Measurements from ENCODE around the gene NCK1. TPM values are rescaled to one million over a fixed set of nuclear protein-coding genes. Genes with fewer than 3 reads are reported as not detected.
"Not testable (repeated sequence)": the region's sequence is repeated elsewhere in the genome, so short reads cannot be mapped to it uniquely, and the experiment has no call there.

The NCK1 gene
- total and polyA plus RNA-seq, 5 donors = 14.0 to 38.9 (median 25.9) TPM

DNA sequence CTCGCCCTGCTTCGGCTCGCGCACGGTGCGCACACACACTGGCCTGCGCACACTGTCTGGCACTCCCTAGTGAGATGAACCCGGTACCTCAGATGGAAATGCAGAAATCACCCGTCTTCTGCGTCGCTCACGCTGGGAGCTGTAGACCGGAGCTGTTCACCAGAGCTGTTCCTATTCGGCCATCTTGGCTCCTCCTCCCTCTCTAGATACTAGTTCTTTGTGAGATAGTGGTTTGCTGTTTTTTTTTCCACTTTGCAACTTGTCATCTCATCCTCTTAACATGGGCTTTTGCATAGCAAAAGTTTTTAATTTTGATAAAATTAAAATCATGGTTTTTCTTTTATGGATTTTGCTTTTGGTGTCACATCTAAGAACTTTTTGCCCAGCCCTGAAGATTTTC, 107.5 kb downstream of the NCK1 start:
- H3K27ac ChIP-seq (ENCODE audit: low read length); intact Hi-C loops (cut with DNase I); H3K9me3 ChIP-seq (ENCODE audit: control insufficient read depth, low read length); DNase-seq; H3K4me3 ChIP-seq (ENCODE audit: low read length); ATAC-seq; H3K27me3 ChIP-seq (ENCODE audit: control insufficient read depth, insufficient read depth); H3K4me1 ChIP-seq (ENCODE audit: control insufficient read depth, insufficient read depth, low read length): not testable (repeated sequence)
- WGBS = 96% methylated on average over 6 of the region's 14 CpGs

DNA sequence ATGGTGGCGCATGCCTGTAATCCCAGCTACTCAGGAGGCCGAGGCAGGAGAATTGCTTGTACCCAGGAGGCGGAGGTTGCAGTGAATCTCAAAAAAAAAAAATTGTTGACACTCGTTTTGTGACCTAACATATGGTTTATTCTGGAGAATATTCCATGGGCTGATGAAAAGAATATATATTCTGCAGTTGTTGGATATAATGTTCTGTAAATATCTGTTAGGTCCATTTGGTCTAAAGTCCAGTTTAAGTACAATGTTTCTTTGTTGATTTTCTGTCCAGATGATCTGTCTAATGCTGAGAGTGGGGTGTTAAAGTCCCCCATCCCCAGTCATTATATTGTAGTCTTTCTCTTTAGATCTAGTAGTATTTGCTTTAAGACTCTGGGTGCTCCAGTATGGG, 111.3 kb downstream of the NCK1 start:
- H3K4me1 ChIP-seq (ENCODE audit: control insufficient read depth, insufficient read depth, low read length) = no peaks in the 10 kb centered on the region
- H3K9me3 ChIP-seq (ENCODE audit: control insufficient read depth, low read length) = no peaks in the 10 kb centered on the region
- no peak overlapping the region for H3K4me3 ChIP-seq (ENCODE audit: low read length)
- intact Hi-C loops (cut with DNase I) = no loop called here
- H3K27ac ChIP-seq (ENCODE audit: low read length) = no peak overlapping the region
- no peak for DNase-seq
- WGBS = 98% methylated on average over 4 of the region's 4 CpGs
- no peak for ATAC-seq
- H3K27me3 ChIP-seq (ENCODE audit: control insufficient read depth, insufficient read depth) = no peaks in the 10 kb centered on the region

DNA sequence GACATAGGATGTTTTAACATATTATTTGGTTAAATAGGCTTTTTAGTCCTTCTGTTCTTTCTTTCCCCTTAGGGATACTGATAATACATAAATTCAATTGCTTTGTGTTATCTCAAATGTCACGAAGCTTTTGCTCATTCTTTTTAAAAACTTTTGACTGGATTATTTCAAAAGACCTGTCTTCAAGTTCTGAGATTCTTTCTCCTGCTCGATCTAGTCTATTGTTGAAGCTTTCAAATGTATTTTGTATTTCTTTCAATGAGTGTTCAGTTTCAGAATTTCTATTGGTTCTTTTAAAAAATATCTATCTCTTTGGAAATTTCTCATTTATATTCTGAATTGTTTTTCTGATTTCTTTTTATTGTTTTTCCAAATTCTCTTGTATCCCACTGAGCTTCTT, 112.7 kb downstream of the NCK1 start:
- ATAC-seq (no peak), DNase-seq (no peak)
- Histone ChIP-seq H3K4me1 (ENCODE audit: control insufficient read depth, insufficient read depth, low read length) (no peaks in the 10 kb centered on the region), H3K27me3 (ENCODE audit: control insufficient read depth, insufficient read depth) (no peaks in the 10 kb centered on the region), H3K9me3 (ENCODE audit: control insufficient read depth, low read length) (no peaks in the 10 kb centered on the region), H3K27ac (ENCODE audit: low read length) (no peak overlapping the region), H3K4me3 (ENCODE audit: low read length) (no peak overlapping the region)
- WGBS = 27% methylated on average over 2 of the region's 2 CpGs
- intact Hi-C loops (cut with DNase I) = no loop called here

DNA sequence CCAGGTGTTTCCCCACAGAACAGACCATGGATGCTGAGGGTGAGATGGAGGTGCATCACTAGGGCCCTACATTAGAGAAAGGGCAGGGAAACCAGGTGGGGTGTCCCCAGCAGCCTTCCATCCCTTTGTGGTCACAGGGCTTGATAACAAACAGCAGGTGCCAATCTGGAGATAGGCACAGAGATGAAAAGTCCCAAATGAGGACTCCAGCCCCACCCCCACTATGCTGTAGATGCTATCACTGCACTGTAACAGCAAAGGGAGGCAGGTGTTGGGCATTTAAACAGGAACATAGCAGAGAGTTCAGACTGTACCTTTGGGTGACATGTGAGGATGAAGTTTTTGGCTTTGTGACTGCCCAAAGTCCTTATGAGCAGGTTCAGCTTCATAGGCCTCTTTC, 117.2 kb downstream of the NCK1 start:
- Histone ChIP-seq H3K9me3 (ENCODE audit: control insufficient read depth, low read length) (no peaks in the 10 kb centered on the region), H3K27me3 (ENCODE audit: control insufficient read depth, insufficient read depth) (no peaks in the 10 kb centered on the region), H3K4me3 (ENCODE audit: low read length) (no peak overlapping the region), H3K27ac (ENCODE audit: low read length) (no peak overlapping the region), H3K4me1 (ENCODE audit: control insufficient read depth, insufficient read depth, low read length) (no peaks in the 10 kb centered on the region)
- DNase-seq (no peak), ATAC-seq (peak in 1 of 2 donors; percentile 22)
- intact Hi-C loops (cut with DNase I) = no loop called here

DNA sequence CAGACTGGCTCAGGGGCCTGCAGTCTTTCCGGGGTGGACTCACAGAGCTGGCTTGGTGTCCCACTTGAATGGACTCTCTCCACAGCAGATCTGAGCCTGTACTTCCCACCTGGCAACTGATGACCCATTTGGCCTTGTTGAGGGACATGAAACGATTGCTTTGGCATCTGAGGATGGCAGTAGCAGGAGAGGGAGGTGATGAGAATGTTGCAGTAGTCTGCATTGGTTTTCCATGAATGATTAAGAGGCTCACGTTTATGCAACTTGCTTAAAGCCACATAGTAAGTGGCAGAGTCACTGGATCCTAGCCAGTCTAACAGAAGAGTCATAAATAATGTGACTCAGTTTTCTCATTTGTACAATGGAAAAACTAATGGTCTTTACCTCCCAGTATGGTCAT, 117.7 kb downstream of the NCK1 start:
- H3K4me1 ChIP-seq (ENCODE audit: control insufficient read depth, insufficient read depth, low read length) = peaks cover 3% of the 10 kb centered on the region
- H3K4me3 ChIP-seq (ENCODE audit: low read length) = no peak overlapping the region
- DNase-seq (no peak), ATAC-seq (no peak)
- H3K27me3 ChIP-seq (ENCODE audit: control insufficient read depth, insufficient read depth) = no peaks in the 10 kb centered on the region
- H3K27ac ChIP-seq (ENCODE audit: low read length) = no peak overlapping the region
- H3K9me3 ChIP-seq (ENCODE audit: control insufficient read depth, low read length) = no peaks in the 10 kb centered on the region
- 80% methylated on average over 3 of the region's 3 CpGs for WGBS
- intact Hi-C loops (cut with DNase I) = loop anchor here in 1 of 4 donors (10.0 kb wide), 1 partner anchor 585 kb away; no protein-coding TSS in a partner anchor

DNA sequence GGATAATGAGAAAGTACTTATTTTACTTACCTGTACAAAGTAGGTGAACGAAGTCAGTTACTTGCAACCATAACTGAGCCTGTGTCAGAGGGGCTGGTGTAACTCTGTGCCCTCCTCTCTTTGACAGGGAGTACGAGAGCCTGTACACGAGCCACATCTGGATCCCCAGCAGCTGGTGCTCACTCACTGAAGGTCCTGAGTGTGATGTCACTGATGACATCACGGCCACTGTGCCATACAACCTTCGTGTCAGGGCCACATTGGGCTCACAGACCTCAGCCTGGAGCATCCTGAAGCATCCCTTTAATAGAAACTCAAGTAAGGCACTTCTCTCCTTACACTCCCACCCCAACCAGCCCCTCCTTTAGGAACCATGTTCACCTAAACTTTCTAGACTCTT, 120.0 kb downstream of the NCK1 start:
- Histone ChIP-seq H3K9me3 (ENCODE audit: control insufficient read depth, low read length) (no peaks in the 10 kb centered on the region), H3K27me3 (ENCODE audit: control insufficient read depth, insufficient read depth) (no peaks in the 10 kb centered on the region), H3K4me3 (ENCODE audit: low read length) (no peak overlapping the region), H3K27ac (ENCODE audit: low read length) (no peak overlapping the region), H3K4me1 (ENCODE audit: control insufficient read depth, insufficient read depth, low read length) (peaks cover 6% of the 10 kb centered on the region)
- WGBS = 92% methylated on average over 5 of the region's 5 CpGs
- intact Hi-C loops (cut with DNase I) = loop anchor here in 1 of 4 donors (10.0 kb wide), 1 partner anchor 587 kb away; no protein-coding TSS in a partner anchor
- no peak for DNase-seq
- no peak for ATAC-seq

DNA sequence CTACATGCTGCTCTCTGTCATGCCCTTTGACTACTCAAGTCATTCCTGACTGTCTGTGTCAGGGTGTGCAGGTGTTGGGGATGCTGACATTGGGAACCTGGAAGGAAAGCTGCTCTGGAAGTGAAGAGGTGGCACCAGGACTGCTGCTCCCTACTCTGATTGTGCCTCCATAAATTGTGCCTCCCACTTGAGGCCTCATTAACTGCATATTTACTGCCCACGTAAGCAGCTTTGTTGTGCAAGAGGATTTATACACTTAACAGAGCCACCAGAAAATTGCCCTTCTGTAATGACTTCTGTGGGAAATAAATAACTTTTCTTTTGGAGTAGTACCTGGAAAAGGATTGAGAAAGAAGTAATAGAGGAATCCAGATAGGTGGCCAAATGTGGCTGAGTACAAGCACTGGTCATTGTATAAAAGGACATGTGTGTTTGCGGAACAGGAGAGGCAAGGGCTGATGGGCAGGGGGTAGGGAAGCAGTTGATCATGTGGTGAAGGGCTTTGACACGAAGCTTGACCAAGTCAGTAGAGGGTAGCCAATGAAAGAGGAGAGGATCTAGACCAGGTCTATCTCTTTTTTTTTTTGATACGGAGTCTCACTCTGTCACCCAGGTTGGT, 120.6 kb downstream of the NCK1 start:
- intact Hi-C loops (cut with DNase I) = loop anchor here in 1 of 4 donors (10.0 kb wide), 1 partner anchor 588 kb away; no protein-coding TSS in a partner anchor
- H3K4me1 ChIP-seq (ENCODE audit: control insufficient read depth, insufficient read depth, low read length) = peaks cover 6% of the 10 kb centered on the region
- no peak overlapping the region for H3K27ac ChIP-seq (ENCODE audit: low read length)
- H3K27me3 ChIP-seq (ENCODE audit: control insufficient read depth, insufficient read depth) = no peaks in the 10 kb centered on the region
- H3K4me3 ChIP-seq (ENCODE audit: low read length) = no peak overlapping the region
- H3K9me3 ChIP-seq (ENCODE audit: control insufficient read depth, low read length) = no peaks in the 10 kb centered on the region
- WGBS = 93% methylated on average over 4 of the region's 4 CpGs
- ATAC-seq = no peak
- DNase-seq = no peak

DNA sequence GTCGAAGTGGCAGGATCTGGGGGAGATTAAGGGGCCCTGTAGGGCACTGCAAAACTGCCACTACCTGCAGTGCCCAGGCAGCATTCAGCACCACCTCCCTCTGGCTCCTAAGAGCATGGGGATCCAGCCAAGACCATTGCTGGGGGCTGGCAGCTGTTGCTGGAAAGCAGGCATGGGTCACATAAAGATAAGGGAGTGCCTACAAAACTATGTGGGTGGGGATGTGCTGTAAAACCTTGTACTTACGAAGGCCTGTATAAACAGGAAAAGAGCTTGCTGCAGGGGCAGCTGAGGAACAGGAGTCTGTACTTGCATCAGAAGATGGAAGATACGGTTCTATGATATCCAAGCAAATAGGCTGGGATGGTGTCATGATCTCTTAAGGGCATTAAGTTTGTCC, 122.8 kb downstream of the NCK1 start:
- ATAC-seq = peak; percentile 83 to 84
- peaks cover 6% of the 10 kb centered on the region for H3K4me1 ChIP-seq (ENCODE audit: control insufficient read depth, insufficient read depth, low read length)
- peak in 1 of 3 donors; percentile 58 for DNase-seq
- WGBS = 41% methylated on average over 3 of the region's 3 CpGs
- intact Hi-C loops (cut with DNase I) = loop anchor here in 1 of 4 donors (10.0 kb wide), 1 partner anchor 590 kb away; no protein-coding TSS in a partner anchor
- no peaks in the 10 kb centered on the region for H3K27me3 ChIP-seq (ENCODE audit: control insufficient read depth, insufficient read depth)
- H3K4me3 ChIP-seq (ENCODE audit: low read length) = no peak overlapping the region
- no peak overlapping the region for H3K27ac ChIP-seq (ENCODE audit: low read length)
- H3K9me3 ChIP-seq (ENCODE audit: control insufficient read depth, low read length) = no peaks in the 10 kb centered on the region

DNA sequence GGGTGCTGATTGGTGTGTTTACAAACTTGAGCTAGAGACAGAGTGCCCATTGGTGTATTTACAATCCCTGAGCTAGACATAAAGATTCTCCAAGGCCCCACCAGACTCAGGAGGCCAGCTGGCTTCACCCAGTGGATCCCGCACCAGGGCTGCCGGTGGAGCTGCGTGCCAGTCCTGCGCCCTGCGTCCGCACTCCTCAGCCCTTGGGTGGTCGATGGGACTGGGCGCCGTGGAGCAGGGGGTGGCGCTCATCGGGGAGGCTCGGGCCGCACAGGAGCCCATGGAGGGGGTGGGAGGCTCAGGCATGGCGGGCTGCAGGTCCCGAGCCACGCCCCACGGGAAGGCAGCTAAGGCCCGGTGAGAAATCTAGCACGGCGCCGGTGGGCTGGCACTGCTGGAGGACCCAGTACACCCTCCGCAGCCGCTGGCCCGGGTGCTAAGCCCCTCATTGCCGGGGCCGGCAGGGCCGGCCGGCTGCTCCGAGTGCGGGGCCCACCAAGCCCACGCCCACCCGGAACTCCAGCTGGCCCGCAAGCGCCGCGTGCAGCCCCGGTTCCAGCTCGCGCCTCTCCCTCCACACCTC, 125.5 kb downstream of the NCK1 start:
- WGBS = 95% methylated on average over 39 of the region's 39 CpGs
- not testable (repeated sequence) for H3K4me1 ChIP-seq (ENCODE audit: control insufficient read depth, insufficient read depth, low read length); H3K4me3 ChIP-seq (ENCODE audit: low read length); H3K27me3 ChIP-seq (ENCODE audit: control insufficient read depth, insufficient read depth); H3K9me3 ChIP-seq (ENCODE audit: control insufficient read depth, low read length); ATAC-seq; H3K27ac ChIP-seq (ENCODE audit: low read length); DNase-seq
- intact Hi-C loops (cut with DNase I) = loop anchor here in 1 of 4 donors (10.0 kb wide), 1 partner anchor 593 kb away; no protein-coding TSS in a partner anchor

DNA sequence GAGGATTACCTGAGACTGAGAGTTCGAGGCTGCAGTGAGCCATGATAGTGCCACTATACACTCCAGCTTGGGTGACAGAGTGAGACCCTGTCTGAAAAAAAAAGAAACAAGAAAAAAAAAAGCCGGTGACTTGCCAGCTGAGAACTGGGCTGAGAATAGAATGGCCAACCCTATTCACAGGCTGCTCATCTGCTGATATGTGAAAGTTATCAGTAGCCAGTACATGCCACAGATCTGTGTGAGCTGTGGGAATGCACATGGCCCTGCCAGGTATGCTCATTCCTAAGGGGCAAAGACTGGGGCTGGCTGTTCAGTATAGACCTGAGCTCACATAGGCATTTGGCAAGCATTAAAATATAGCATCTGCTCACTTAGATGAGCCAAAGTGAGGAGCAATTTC, 126.6 kb downstream of the NCK1 start:
- intact Hi-C loops (cut with DNase I) = loop anchor here in 1 of 4 donors (10.0 kb wide), 1 partner anchor 594 kb away; no protein-coding TSS in a partner anchor
- Histone ChIP-seq H3K27me3 (ENCODE audit: control insufficient read depth, insufficient read depth) (no peaks in the 10 kb centered on the region), H3K27ac (ENCODE audit: low read length) (no peak overlapping the region), H3K9me3 (ENCODE audit: control insufficient read depth, low read length) (no peaks in the 10 kb centered on the region), H3K4me1 (ENCODE audit: control insufficient read depth, insufficient read depth, low read length) (peaks cover 6% of the 10 kb centered on the region), H3K4me3 (ENCODE audit: low read length) (no peak overlapping the region)
- ATAC-seq = no peak
- 67% methylated on average over 2 of the region's 2 CpGs for WGBS
- DNase-seq = no peak

DNA sequence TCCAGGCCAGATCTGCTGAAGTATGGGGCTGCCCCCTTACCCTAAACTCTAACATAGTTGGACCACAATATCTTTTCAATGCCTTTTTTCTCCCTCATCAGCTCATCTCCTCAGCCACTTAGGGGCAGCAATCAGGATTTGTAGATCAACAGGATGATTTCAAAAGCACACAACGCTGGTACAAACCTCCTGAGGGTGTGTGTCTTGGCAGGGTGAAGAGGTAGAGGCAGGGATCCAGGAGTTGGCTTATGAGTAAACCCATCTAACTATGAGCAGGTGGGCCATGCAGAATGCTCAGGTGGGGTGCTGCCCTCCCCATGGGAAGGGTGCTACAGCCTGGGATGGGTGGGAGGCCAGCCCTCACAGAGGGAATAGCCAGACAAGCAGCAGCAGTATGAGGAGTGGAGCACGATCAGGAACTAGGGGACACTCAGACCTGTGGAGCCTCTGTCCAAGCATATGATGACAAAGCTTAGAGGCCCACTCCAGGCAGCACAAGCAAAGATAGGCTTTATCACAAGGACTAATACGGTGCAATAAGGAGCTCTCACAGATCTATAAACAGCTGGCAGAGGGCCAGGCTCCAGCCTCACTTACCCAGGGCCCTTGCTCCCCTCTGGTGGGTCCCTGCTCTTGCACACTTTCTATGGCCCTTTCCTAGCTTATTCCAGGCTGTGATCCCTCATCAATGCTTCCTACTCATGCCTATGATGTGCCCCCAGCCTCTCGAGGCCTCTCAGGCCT, 127.9 kb downstream of the NCK1 start:
- no peaks in the 10 kb centered on the region for H3K27me3 ChIP-seq (ENCODE audit: control insufficient read depth, insufficient read depth)
- intact Hi-C loops (cut with DNase I) = loop anchor here in 1 of 4 donors (10.0 kb wide), 1 partner anchor 595 kb away; no protein-coding TSS in a partner anchor
- H3K4me1 ChIP-seq (ENCODE audit: control insufficient read depth, insufficient read depth, low read length) = peaks cover 5% of the 10 kb centered on the region
- 82% methylated on average over 4 of the region's 4 CpGs for WGBS
- H3K4me3 ChIP-seq (ENCODE audit: low read length) = no peak overlapping the region
- H3K9me3 ChIP-seq (ENCODE audit: control insufficient read depth, low read length) = no peaks in the 10 kb centered on the region
- H3K27ac ChIP-seq (ENCODE audit: low read length) = no peak overlapping the region
- DNase-seq (no peak), ATAC-seq (no peak)

Measured in right cardiac atrium (tissue), 5 donors.